HepG2 (cell line): ENCODE measurements around the gene KCNK2.

Source experiments
- BRCA1 ChIP-seq: sonication (generic); formaldehyde crosslinking; IDR thresholded peaks from 2 replicates; pipeline ENCODE4 v1.4.0; 2020; ENCODE audit warnings: missing genetic modification reagents
- CTCF ChIP-seq: sonication (generic); formaldehyde crosslinking; IDR thresholded peaks from 2 replicates; pipeline ENCODE4 v1.5.0; 2020; ENCODE audit warnings: mild to moderate bottlenecking, missing genetic modification reagents, moderate library complexity
- FOXK2 ChIP-seq: fragments of 450-650 bp; IDR thresholded peaks from 2 replicates; pipeline ENCODE4 v1.6.1; 2016
- FOXM1 ChIP-seq: sonication (generic); formaldehyde crosslinking; IDR thresholded peaks from 2 replicates; pipeline ENCODE4 v1.5.0; 2020; ENCODE audit warnings: missing genetic modification reagents
- NR1H2 ChIP-seq: sonication (generic); formaldehyde crosslinking; IDR thresholded peaks from 2 replicates; pipeline ENCODE4 v1.8.1; 2022; ENCODE audit warnings: low read depth, missing genetic modification reagents, borderline replicate concordance
- POLR2A ChIP-seq, 2 experiments: IDR thresholded peaks; 2 replicates each; pipeline ENCODE4 v1.6.1; 2011; ENCODE audit warnings: low read depth in 2 of 2, low read length in 2 of 2, mild to moderate bottlenecking in 1 of 2, moderate library complexity in 1 of 2; ENCODE audit not compliant: insufficient read depth in 1 of 2
- RBFOX2 ChIP-seq: fragments of 200-400 bp; formaldehyde crosslinking; IDR thresholded peaks from 2 replicates; pipeline ENCODE4 v1.6.1; 2017; ENCODE audit warnings: low read depth, mild to moderate bottlenecking, low read length
- RFX5 ChIP-seq: IDR thresholded peaks from 2 replicates; pipeline ENCODE4 v1.6.1; 2011; ENCODE audit warnings: low read depth, low read length, improper control_type of control experiment
- RNF219 ChIP-seq: sonication (generic); formaldehyde crosslinking; IDR thresholded peaks from 2 replicates; pipeline ENCODE4 v1.5.0; 2020; ENCODE audit warnings: mild to moderate bottlenecking, missing genetic modification reagents
- TEAD2 ChIP-seq: sonication (generic); formaldehyde crosslinking; IDR thresholded peaks from 2 replicates; pipeline ENCODE4 v1.9.0; 2021; ENCODE audit warnings: missing genetic modification reagents
- ZBTB1 ChIP-seq: sonication (generic); formaldehyde crosslinking; IDR thresholded peaks from 2 replicates; pipeline ENCODE4 v1.4.0; 2020; ENCODE audit warnings: missing genetic modification reagents, borderline replicate concordance
- ZNF570 ChIP-seq: sonication (generic); formaldehyde crosslinking; IDR thresholded peaks from 2 replicates; pipeline ENCODE4 v1.4.0; 2020; ENCODE audit warnings: mild to moderate bottlenecking, missing genetic modification reagents, borderline replicate concordance
- ZNF576 ChIP-seq: sonication (generic); formaldehyde crosslinking; IDR thresholded peaks from 2 replicates; pipeline ENCODE4 v1.4.0; 2020; ENCODE audit warnings: mild to moderate bottlenecking, missing genetic modification reagents

GRCh38 chr1:215040190-215040589 is 42.3 kb upstream of the KCNK2 start:
- TF ChIP-seq CTCF (no peak), BRCA1 (CRISPR knock-in tag) (no peak), RBFOX2 (no peak), RNF219 (CRISPR knock-in tag) (no peak), POLR2A (IDR thresholded peaks at IDR 0.05; ENCODE audit: insufficient read depth in 1 of 2, low read depth in 2 of 2, low read length in 2 of 2) (no peak), TEAD2 (CRISPR knock-in tag) (no peak), NR1H2 (CRISPR knock-in tag) (no peak), RFX5 (no peak), ZNF570 (CRISPR knock-in tag) (no peak), ZNF576 (CRISPR knock-in tag) (no peak), ZBTB1 (no peak), FOXK2 (no peak), FOXM1 (CRISPR knock-in tag) (no peak)
